H1 (cell line): ENCODE measurements around the gene WDFY3. TPM values are rescaled to one million over a fixed set of nuclear protein-coding genes. Genes with fewer than 3 reads are reported as not detected.

Experiments
- CHD7 ChIP-seq: fragments of 300-600 bp; sonication (generic); IDR thresholded peaks from 2 replicates; pipeline ENCODE4 v1.7.1; 2012; ENCODE audit warnings: low read length, moderate library complexity, mild to moderate bottlenecking, inconsistent platforms; ENCODE audit not compliant: insufficient replicate concordance
- POLR2AphosphoS5 ChIP-seq: IDR thresholded peaks from 2 replicates; pipeline ENCODE4 v1.6.1; 2011; ENCODE audit warnings: low read depth, low read length
- TAF7 ChIP-seq: optimal IDR thresholded peaks from 2 replicates; pipeline ENCODE3; 2011; ENCODE audit warnings: low read depth, mild to moderate bottlenecking, inconsistent platforms, low read length, moderate library complexity, borderline replicate concordance
- polyA plus RNA-seq, 7 experiments: library from polyadenylated mRNA; depleted of rRNA in 3 of 7; stranded (reverse) in 5 of 7; unstranded in 2 of 7; fragments of >200 nt in 5 of 7; fragments of 200-250 nt in 2 of 7; gene quantifications; 1 replicate in 5 of 7; 2 replicates in 1 of 7; 4 replicates in 1 of 7; pipeline versions ENCODE4 v1.2.1 to v1.2.3, GENCODE V29; 2011 to 2013; ENCODE audit warnings: missing spikeins in 2 of 7, mixed read lengths in 2 of 7
- total RNA-seq: library from RNA; stranded (reverse); fragmentation: NEBNext Ultra II Directional; extraction: Animal tissue kit (Norgen Biotek cat#: 25700); gene quantifications from 2 replicates; pipeline ENCODE4 v1.2.1, GENCODE V29; 2021
- TF ChIP-seq, protein P1 (sequence below): IDR thresholded peaks from 2 replicates; pipeline ENCODE4 v1.6.1; 2012; ENCODE audit warnings: low read length, inconsistent platforms

The WDFY3 gene
- total and polyA plus RNA-seq, 2 of the 8 experiments (the other 6 are each of a cell fraction or from before 2014, with no cell fraction given), result 25.6 to 62.4 TPM

DNA sequence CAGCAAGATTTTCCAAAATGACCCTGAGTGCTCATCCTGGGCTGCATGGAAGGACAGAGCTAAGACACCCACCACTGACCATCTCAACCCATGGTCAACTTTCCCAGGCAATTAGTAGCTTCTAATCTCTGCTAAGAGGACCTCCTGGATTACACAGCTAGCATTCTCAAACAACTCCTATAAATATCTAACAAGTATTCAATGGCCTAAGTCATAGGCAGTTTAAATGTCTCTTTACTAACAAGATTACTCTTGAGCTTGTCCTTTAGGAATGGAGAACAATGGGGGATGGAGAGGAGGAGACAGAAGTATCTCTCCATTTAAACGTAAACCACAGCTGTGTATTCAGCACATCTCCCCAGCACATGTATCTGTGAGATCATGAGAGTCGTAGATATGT, 118.1 kb downstream of the WDFY3 start (continued):
- TF ChIP-seq CHD7, result no peak
- TF ChIP-seq POLR2AphosphoS5, result no peak
- TF ChIP-seq, protein P1, sequence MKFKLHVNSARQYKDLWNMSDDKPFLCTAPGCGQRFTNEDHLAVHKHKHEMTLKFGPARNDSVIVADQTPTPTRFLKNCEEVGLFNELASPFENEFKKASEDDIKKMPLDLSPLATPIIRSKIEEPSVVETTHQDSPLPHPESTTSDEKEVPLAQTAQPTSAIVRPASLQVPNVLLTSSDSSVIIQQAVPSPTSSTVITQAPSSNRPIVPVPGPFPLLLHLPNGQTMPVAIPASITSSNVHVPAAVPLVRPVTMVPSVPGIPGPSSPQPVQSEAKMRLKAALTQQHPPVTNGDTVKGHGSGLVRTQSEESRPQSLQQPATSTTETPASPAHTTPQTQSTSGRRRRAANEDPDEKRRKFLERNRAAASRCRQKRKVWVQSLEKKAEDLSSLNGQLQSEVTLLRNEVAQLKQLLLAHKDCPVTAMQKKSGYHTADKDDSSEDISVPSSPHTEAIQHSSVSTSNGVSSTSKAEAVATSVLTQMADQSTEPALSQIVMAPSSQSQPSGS, result no peak
- no peak for TF ChIP-seq TAF7
- TF ChIP-seq, all 59 proteins: peak for 0
